Progenitor cell of endocrine pancreas (in vitro differentiated cells): ENCODE results near the gene PDZRN4. TPM values are rescaled to one million over a fixed set of nuclear protein-coding genes. Genes with fewer than 3 reads are reported as not detected.
"Not testable (repeated sequence)": the region's sequence is repeated elsewhere in the genome, so short reads cannot be mapped to it uniquely, and the experiment has no call there.

Experiments
- DNase-seq: peaks from one replicate; pipeline ENCODE4 v3.0.0; 2021; ENCODE audit warnings: low spot score; ENCODE audit not compliant: unreplicated experiment
- H3K27ac Mint-ChIP-seq: 2 replicates; pipeline ENCODE4 v1.8.0; 2021; ENCODE audit warnings: mild to moderate bottlenecking, moderate library complexity, mixed read lengths
- H3K27me3 Mint-ChIP-seq: 2 replicates; pipeline ENCODE4 v1.8.0; 2021; ENCODE audit warnings: mixed read lengths
- H3K36me3 Mint-ChIP-seq: 2 replicates; pipeline ENCODE4 v1.8.0; 2022; ENCODE audit warnings: mixed read lengths; ENCODE audit not compliant: insufficient read depth
- H3K4me1 Mint-ChIP-seq: 2 replicates; pipeline ENCODE4 v1.8.0; 2021; ENCODE audit warnings: low read depth, mixed read lengths
- H3K4me3 Mint-ChIP-seq: 2 replicates; pipeline ENCODE4 v1.8.0; 2021; ENCODE audit warnings: low read depth, mild to moderate bottlenecking, moderate library complexity, mixed read lengths
- H3K9me3 Mint-ChIP-seq: 2 replicates; pipeline ENCODE4 v1.8.0; 2021; ENCODE audit warnings: low read depth, mixed read lengths
- CTCF ChIP-seq: fragments of 200-600 bp; sonication (generic); IDR thresholded peaks from one replicate; pipeline ENCODE4 v1.5.0; 2021; ENCODE audit warnings: antibody characterized with exemption, mild to moderate bottlenecking; ENCODE audit not compliant: unreplicated experiment
- total RNA-seq: library from RNA; stranded (reverse); gene quantifications from 2 replicates; pipeline ENCODE4 v1.2.1, GENCODE V29; 2021

PDZRN4 gene
- total RNA-seq, 1 donor from 2014 or later, result 0.12 TPM

- Mint-ChIP-seq H3K4me3 (peak overlapping the region; percentile 57), H3K36me3 (no peaks in the 10 kb centered on the region), H3K4me1 (peaks cover 6% of the 10 kb centered on the region), H3K27me3 (peaks cover 50% of the 10 kb centered on the region), H3K9me3 (no peaks in the 10 kb centered on the region), H3K27ac (no peak overlapping the region)
- no peak for TF ChIP-seq CTCF
- DNase-seq, result no peak
Observed at GRCh38 chr12:41188841-41189394, 798 bp downstream of the PDZRN4 start.

GRCh38 chr12:41189395-41190251, 1.5 kb downstream of the PDZRN4 start:
- H3K4me3 Mint-ChIP-seq, result peak overlapping the region; percentile 57
- peaks cover 50% of the 10 kb centered on the region for H3K27me3 Mint-ChIP-seq

GRCh38 chr12:41190338-41190737, 2.2 kb downstream of the PDZRN4 start:
- Mint-ChIP-seq H3K4me1 (peaks cover 6% of the 10 kb centered on the region), H3K36me3 (no peaks in the 10 kb centered on the region), H3K27ac (no peak overlapping the region), H3K27me3 (peaks cover 48% of the 10 kb centered on the region), H3K4me3 (no peak overlapping the region), H3K9me3 (no peaks in the 10 kb centered on the region)
- peak; percentile 58 for TF ChIP-seq CTCF
- no peak for DNase-seq

More at GRCh38 chr12:41189395-41190251, 1.5 kb downstream of the PDZRN4 start:
- H3K9me3 Mint-ChIP-seq, result no peaks in the 10 kb centered on the region
- H3K27ac Mint-ChIP-seq, result no peak overlapping the region
- H3K4me1 Mint-ChIP-seq, result peaks cover 6% of the 10 kb centered on the region
- no peak for DNase-seq
- H3K36me3 Mint-ChIP-seq, result no peaks in the 10 kb centered on the region
- no peak for TF ChIP-seq CTCF

- H3K9me3 Mint-ChIP-seq, H3K27ac Mint-ChIP-seq, H3K36me3 Mint-ChIP-seq, DNase-seq, H3K4me1 Mint-ChIP-seq, H3K4me3 Mint-ChIP-seq: not testable (repeated sequence)
- H3K27me3 Mint-ChIP-seq, result peaks cover 36% of the 10 kb centered on the region
Observed at GRCh38 chr12:41191549-41191948, 3.4 kb downstream of the PDZRN4 start.

- Mint-ChIP-seq H3K27me3 (peaks cover 19% of the 10 kb centered on the region), H3K9me3 (no peaks in the 10 kb centered on the region), H3K4me1 (peaks cover 4% of the 10 kb centered on the region), H3K36me3 (no peaks in the 10 kb centered on the region), H3K27ac (no peak overlapping the region), H3K4me3 (no peak overlapping the region)
- no peak for TF ChIP-seq CTCF
- DNase-seq, result no peak
Observed at GRCh38 chr12:41193311-41193710, 5.2 kb downstream of the PDZRN4 start.
